Endothelial cell (in vitro differentiated cells): ENCODE measurements around the gene MT1F. TPM values are rescaled to one million over a fixed set of nuclear protein-coding genes. Genes with fewer than 3 reads are reported as not detected.
"Not testable (repeated sequence)": the region's sequence is repeated elsewhere in the genome, so short reads cannot be mapped to it uniquely, and the experiment has no call there.

Experiments
- DNase-seq: peaks from one replicate; pipeline ENCODE4 v3.0.0; 2021; ENCODE audit warnings: low spot score
- H3K27ac Mint-ChIP-seq: one replicate; pipeline ENCODE4 v1.8.0; 2021; ENCODE audit warnings: mixed read lengths, inconsistent platforms; ENCODE audit not compliant: unreplicated experiment
- H3K27me3 Mint-ChIP-seq: one replicate; pipeline ENCODE4 v1.8.0; 2021; ENCODE audit warnings: mild to moderate bottlenecking, moderate library complexity, mixed read lengths, inconsistent platforms; ENCODE audit not compliant: unreplicated experiment
- H3K36me3 Mint-ChIP-seq: one replicate; pipeline ENCODE4 v1.8.0; 2021; ENCODE audit warnings: mild to moderate bottlenecking, low read depth, mixed read lengths, inconsistent platforms; ENCODE audit not compliant: unreplicated experiment
- H3K4me1 Mint-ChIP-seq: one replicate; pipeline ENCODE4 v1.8.0; 2021; ENCODE audit warnings: mild to moderate bottlenecking, mixed read lengths, inconsistent platforms; ENCODE audit not compliant: unreplicated experiment
- H3K4me3 Mint-ChIP-seq: one replicate; pipeline ENCODE4 v1.8.0; 2021; ENCODE audit warnings: mild to moderate bottlenecking, mixed read lengths, inconsistent platforms; ENCODE audit not compliant: unreplicated experiment
- H3K9me3 Mint-ChIP-seq: one replicate; pipeline ENCODE4 v1.8.0; 2021; ENCODE audit warnings: mixed read lengths, inconsistent platforms; ENCODE audit not compliant: unreplicated experiment
- total RNA-seq: library from RNA; stranded (reverse); fragmentation: NEBNext Ultra II Directional; extraction: Animal tissue kit (Norgen Biotek cat#: 25700); gene quantifications from one replicate; pipeline ENCODE4 v1.2.1, GENCODE V29; 2021; ENCODE audit not compliant: unreplicated experiment
- TF ChIP-seq, protein P1 (sequence below): fragments of 200-600 bp; sonication (generic); IDR thresholded peaks from one replicate; pipeline ENCODE4 v1.5.0; 2021; ENCODE audit warnings: antibody characterized with exemption; ENCODE audit not compliant: unreplicated experiment

MT1F gene
- total RNA-seq, 1 donor from 2014 or later = not detected

DNA sequence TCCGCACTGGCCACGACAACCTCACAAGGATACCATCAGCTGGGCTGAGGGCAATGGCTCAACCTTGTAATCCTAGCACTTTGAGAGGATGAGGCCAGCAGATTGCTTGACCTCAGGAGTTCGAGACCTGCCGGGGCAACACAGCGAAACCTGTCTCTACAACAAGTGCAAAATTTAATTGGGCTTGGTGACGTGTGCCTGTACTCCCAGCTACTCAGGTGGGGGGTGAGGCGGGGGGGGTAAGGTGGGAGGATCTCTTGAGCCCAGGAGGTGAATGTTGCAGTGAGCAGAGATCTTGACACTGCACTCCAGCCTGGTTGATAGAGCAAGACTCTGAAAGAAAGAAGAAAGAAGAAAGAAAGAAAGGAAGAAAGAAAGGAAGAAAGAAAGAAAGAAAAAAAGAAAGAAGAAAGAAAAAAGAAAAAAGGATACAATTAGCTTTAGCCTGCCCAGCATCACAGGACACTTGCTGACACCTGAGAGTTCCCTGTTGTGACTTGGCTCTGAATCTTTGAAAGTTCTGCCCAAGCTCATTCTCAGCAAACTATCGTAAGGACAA lies 37.3 kb upstream of the MT1F start:
- peaks cover 5% of the 10 kb centered on the region for H3K36me3 Mint-ChIP-seq
- H3K4me3 Mint-ChIP-seq = no peak overlapping the region
- no peak for DNase-seq
- no peaks in the 10 kb centered on the region for H3K9me3 Mint-ChIP-seq
- TF ChIP-seq, protein P1, sequence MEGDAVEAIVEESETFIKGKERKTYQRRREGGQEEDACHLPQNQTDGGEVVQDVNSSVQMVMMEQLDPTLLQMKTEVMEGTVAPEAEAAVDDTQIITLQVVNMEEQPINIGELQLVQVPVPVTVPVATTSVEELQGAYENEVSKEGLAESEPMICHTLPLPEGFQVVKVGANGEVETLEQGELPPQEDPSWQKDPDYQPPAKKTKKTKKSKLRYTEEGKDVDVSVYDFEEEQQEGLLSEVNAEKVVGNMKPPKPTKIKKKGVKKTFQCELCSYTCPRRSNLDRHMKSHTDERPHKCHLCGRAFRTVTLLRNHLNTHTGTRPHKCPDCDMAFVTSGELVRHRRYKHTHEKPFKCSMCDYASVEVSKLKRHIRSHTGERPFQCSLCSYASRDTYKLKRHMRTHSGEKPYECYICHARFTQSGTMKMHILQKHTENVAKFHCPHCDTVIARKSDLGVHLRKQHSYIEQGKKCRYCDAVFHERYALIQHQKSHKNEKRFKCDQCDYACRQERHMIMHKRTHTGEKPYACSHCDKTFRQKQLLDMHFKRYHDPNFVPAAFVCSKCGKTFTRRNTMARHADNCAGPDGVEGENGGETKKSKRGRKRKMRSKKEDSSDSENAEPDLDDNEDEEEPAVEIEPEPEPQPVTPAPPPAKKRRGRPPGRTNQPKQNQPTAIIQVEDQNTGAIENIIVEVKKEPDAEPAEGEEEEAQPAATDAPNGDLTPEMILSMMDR = no peak
- no peak overlapping the region for H3K27ac Mint-ChIP-seq
- H3K4me1 Mint-ChIP-seq = peaks cover 10% of the 10 kb centered on the region
- peaks cover 25% of the 10 kb centered on the region for H3K27me3 Mint-ChIP-seq

DNA sequence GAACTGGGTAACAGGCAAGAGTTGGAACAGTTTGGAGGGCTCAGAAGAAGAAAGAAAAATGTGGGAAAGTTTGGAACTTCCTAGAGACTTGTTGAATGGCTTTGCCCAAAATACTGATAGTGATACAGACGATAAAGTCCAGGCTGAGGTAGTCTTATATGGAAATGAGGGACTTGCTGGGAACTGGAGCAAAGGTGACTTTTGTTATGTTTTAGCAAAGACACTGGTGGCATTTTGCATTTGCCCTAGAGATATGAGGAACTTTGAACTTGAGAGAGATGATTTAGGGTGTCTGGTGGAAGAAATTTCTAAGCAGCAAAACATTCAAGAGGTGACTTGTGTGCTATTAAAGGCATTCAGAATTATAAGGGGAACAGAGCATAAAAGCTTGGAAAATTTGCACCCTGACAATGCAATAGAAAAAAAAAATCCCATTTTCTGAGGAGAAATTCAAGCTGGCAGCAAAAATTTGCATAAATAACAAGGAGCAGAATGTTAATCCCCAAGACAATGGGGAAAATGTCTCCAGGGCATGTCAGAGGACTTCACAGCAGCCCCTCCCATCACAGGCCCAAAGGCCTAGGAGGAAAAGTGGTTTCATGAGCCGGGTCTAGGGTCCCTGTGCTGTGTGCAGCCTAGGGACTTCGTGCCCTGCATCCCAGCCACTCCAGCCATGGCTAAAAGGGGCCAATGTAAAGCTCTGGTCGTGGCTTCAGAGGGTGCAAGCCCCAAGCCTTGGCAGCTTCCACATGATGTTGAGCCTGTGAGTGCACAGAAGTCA lies 35.9 kb upstream of the MT1F start:
- H3K4me3 Mint-ChIP-seq, H3K9me3 Mint-ChIP-seq, DNase-seq, H3K4me1 Mint-ChIP-seq, H3K36me3 Mint-ChIP-seq, H3K27ac Mint-ChIP-seq: not testable (repeated sequence)
- H3K27me3 Mint-ChIP-seq = peaks cover 25% of the 10 kb centered on the region

DNA sequence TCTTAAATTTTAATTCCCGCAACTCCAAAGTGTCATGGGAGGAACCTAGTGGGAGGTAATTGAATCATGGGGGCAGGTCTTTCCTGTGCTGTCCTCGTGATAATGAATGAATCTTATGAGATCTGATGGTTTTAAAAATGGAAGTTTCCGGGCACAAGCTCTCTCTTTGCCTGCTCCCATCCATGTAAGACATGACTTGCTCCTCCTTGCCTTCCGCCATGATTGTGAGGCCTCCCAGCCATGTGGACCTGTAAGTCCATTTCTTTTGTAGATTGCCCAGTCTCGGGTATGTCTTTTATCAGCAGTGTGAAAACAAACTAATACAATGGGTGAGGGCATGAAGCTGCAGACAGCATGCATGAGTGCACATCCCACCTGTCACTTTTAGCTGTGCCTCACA lies 34.6 kb upstream of the MT1F start:
- not testable (repeated sequence) for H3K36me3 Mint-ChIP-seq, H3K4me3 Mint-ChIP-seq, H3K9me3 Mint-ChIP-seq, H3K4me1 Mint-ChIP-seq, H3K27ac Mint-ChIP-seq, DNase-seq
- peaks cover 23% of the 10 kb centered on the region for H3K27me3 Mint-ChIP-seq

DNA sequence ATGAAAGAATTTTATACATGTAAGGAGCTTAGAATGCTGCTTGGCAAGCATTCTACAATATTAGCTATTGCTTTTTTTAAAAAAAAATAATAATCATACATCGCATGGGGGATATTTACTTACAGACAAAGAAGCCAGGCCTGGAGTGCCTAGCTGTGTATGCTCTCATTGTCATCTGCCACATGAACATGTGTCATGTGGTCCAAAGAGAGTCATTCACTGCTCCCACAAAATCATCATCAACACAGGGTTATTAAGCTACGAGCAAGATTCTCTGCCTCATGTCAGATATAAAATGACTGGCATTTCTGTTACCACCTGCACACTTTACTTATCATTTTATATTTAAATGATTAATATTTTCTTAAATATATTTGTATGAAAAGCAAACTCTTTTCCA lies 34.1 kb upstream of the MT1F start:
- H3K27me3 Mint-ChIP-seq = peaks cover 23% of the 10 kb centered on the region
- H3K27ac Mint-ChIP-seq = no peak overlapping the region
- peaks cover 5% of the 10 kb centered on the region for H3K36me3 Mint-ChIP-seq
- TF ChIP-seq, protein P1 = no peak
- no peaks in the 10 kb centered on the region for H3K9me3 Mint-ChIP-seq
- H3K4me1 Mint-ChIP-seq = peaks cover 5% of the 10 kb centered on the region
- no peak overlapping the region for H3K4me3 Mint-ChIP-seq
- no peak for DNase-seq

DNA sequence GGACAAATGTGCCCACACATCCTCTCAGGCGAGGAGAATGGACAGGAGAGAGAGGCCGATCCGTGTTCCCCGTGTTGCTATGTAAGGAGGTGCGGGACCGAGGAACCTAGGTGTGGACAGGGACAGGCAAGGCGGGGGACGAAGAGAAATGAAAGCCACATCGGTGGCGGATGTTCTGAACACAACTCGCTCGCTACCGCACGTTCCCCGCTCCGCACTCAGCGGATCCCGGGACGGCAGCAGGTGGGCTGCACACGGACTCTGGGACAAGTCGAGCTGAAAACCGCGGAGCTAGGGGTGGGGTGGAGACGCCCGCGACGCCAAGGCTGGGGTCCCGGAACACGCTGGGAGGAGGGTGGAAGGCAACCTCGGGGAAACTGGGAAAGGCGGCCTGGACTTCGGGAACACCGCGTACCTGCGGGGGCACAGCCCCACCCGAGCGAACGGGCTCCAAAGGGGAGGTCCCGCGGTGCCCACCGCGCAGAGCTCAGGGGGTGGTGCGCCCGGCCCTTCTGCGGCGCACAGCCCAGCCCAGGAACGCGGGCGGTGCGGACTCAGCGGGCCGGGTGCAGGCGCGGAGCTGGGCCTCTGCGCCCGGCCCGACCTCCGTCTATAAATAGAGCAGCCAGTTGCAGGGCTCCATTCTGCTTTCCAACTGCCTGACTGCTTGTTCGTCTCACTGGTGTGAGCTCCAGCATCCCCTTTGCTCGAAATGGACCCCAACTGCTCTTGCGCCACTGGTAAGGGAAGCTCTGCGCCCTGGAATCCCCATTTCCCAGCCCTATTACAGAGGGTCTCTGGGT lies 32.4 kb upstream of the MT1F start, which contains the start of gene MT1E:
MT1E (plus strand) TSS at position 642 of the 803 bp plus-strand sequence; CDS start at position 713, 71 bp downstream.
- no peaks in the 10 kb centered on the region for H3K9me3 Mint-ChIP-seq
- DNase-seq = no peak
- H3K36me3 Mint-ChIP-seq = no peaks in the 10 kb centered on the region
- H3K27me3 Mint-ChIP-seq = peaks cover 20% of the 10 kb centered on the region
- TF ChIP-seq, protein P1 = no peak
- H3K27ac Mint-ChIP-seq = no peak within 1 kb of the TSS
- H3K4me1 Mint-ChIP-seq = peaks cover 5% of the 10 kb centered on the region
- H3K4me3 Mint-ChIP-seq = peak within 1 kb of the TSS; percentile 73
